DOHH2 (cell line): ENCODE measurements around the gene DUSP23.

Source experiments
- CTCF ChIP-seq: fragments of 200-600 bp; sonication (generic); IDR thresholded peaks from one replicate; pipeline ENCODE4 v1.5.1; 2014; ENCODE audit warnings: antibody characterized with exemption, mild to moderate bottlenecking, low read depth, low read length; ENCODE audit not compliant: poor library complexity, severe bottlenecking
- EZH2phosphoT487 ChIP-seq: fragments of 200-600 bp; sonication (generic); IDR thresholded peaks from 2 replicates; pipeline ENCODE4 v1.6.1; 2017; ENCODE audit warnings: borderline replicate concordance, mild to moderate bottlenecking, antibody characterized with exemption, low read length, moderate library complexity, mixed read lengths

GRCh38 chr1:159817276-159818041, 36.7 kb downstream of the DUSP23 start:
- TF ChIP-seq CTCF (no peak), EZH2phosphoT487 (no peak)
